ENCODE results near the gene SH3PXD2B. TPM values are rescaled to one million over a fixed set of nuclear protein-coding genes. Genes with fewer than 3 reads are reported as not detected.
"Not testable (repeated sequence)": the region's sequence is repeated elsewhere in the genome, so short reads cannot be mapped to it uniquely, and the experiment has no call there.

Gene SH3PXD2B
- total and polyA plus RNA-seq, 7 experiments from 2014 or later, result 0.15 to 1.1 (median 0.28) TPM; not detected in 1

GRCh38 chr5:172353846-172354245 lies 100.5 kb downstream of the SH3PXD2B start:
- intact Hi-C loops (cut with micrococcal nuclease), result no loop called here
- Histone ChIP-seq H3K27me3 (ENCODE audit: control insufficient read depth in 2 of 2, insufficient read depth in 2 of 2, low read length in 2 of 2) (no peaks in the 10 kb centered on the region), H3K4me1 (ENCODE audit: control insufficient read depth in 2 of 2, insufficient read depth in 2 of 2, low read length in 2 of 2) (no peaks in the 10 kb centered on the region), H3K36me3 (ENCODE audit: control insufficient read depth in 2 of 3, insufficient read depth in 3 of 3, low read length in 3 of 3) (no peaks in the 10 kb centered on the region), H3K9me3 (ENCODE audit: control insufficient read depth in 2 of 3, low read length in 3 of 3) (no peaks in the 10 kb centered on the region), H3K27ac (ENCODE audit: low read depth, low read length) (no peak overlapping the region), H3K4me3 (ENCODE audit: low read length) (no peak overlapping the region)
- H3K36me3 Mint-ChIP-seq, result no peaks in the 10 kb centered on the region
- H3K4me1 Mint-ChIP-seq, result no peaks in the 10 kb centered on the region
- CTCF ChIA-PET, result no interaction called here
- no peak for DNase-seq
- no peaks in the 10 kb centered on the region for H3K27me3 Mint-ChIP-seq
- H3K27ac Mint-ChIP-seq, result no peak overlapping the region
- H3K4me3 Mint-ChIP-seq, result no peak overlapping the region
- peak; percentile 34 for ATAC-seq
- POLR2A ChIA-PET, result no interaction called here
- H3K9me3 Mint-ChIP-seq, result peaks cover 0 to 2% (median 0%) of the 10 kb centered on the region in 11 donors

GRCh38 chr5:172353271-172353812 lies 101.0 kb downstream of the SH3PXD2B start:
- no peak overlapping the region for H3K4me3 Mint-ChIP-seq

GRCh38 chr5:172352526-172352925 lies 101.8 kb downstream of the SH3PXD2B start:
- H3K9me3 ChIP-seq (ENCODE audit: control insufficient read depth in 2 of 3, low read length in 3 of 3); H3K27ac Mint-ChIP-seq; H3K9me3 Mint-ChIP-seq; H3K4me3 Mint-ChIP-seq; H3K27me3 Mint-ChIP-seq; H3K4me3 ChIP-seq (ENCODE audit: low read length); H3K4me1 Mint-ChIP-seq; H3K27me3 ChIP-seq (ENCODE audit: control insufficient read depth in 2 of 2, insufficient read depth in 2 of 2, low read length in 2 of 2); H3K36me3 ChIP-seq (ENCODE audit: control insufficient read depth in 2 of 3, insufficient read depth in 3 of 3, low read length in 3 of 3); intact Hi-C loops (cut with micrococcal nuclease); H3K27ac ChIP-seq (ENCODE audit: low read depth, low read length); H3K4me1 ChIP-seq (ENCODE audit: control insufficient read depth in 2 of 2, insufficient read depth in 2 of 2, low read length in 2 of 2); ATAC-seq; POLR2A ChIA-PET; H3K36me3 Mint-ChIP-seq; CTCF ChIA-PET; DNase-seq: not testable (repeated sequence)

More at GRCh38 chr5:172353271-172353812, 101.0 kb downstream of the SH3PXD2B start:
- Histone ChIP-seq H3K27ac (ENCODE audit: low read depth, low read length) (no peak overlapping the region), H3K27me3 (ENCODE audit: control insufficient read depth in 2 of 2, insufficient read depth in 2 of 2, low read length in 2 of 2) (no peaks in the 10 kb centered on the region), H3K36me3 (ENCODE audit: control insufficient read depth in 2 of 3, insufficient read depth in 3 of 3, low read length in 3 of 3) (no peaks in the 10 kb centered on the region), H3K4me1 (ENCODE audit: control insufficient read depth in 2 of 2, insufficient read depth in 2 of 2, low read length in 2 of 2) (no peaks in the 10 kb centered on the region), H3K9me3 (ENCODE audit: control insufficient read depth in 2 of 3, low read length in 3 of 3) (no peaks in the 10 kb centered on the region), H3K4me3 (ENCODE audit: low read length) (no peak overlapping the region)
- H3K36me3 Mint-ChIP-seq, result no peaks in the 10 kb centered on the region
- no peaks in the 10 kb centered on the region for H3K4me1 Mint-ChIP-seq
- peak; percentile 20 for ATAC-seq
- peaks cover 0 to 2% (median 0%) of the 10 kb centered on the region in 11 donors for H3K9me3 Mint-ChIP-seq
- H3K27me3 Mint-ChIP-seq, result no peaks in the 10 kb centered on the region
- H3K27ac Mint-ChIP-seq, result no peak overlapping the region
- DNase-seq, result no peak
- ChIA-PET POLR2A (no interaction called here), CTCF (no interaction called here)
- intact Hi-C loops (cut with micrococcal nuclease), result no loop called here

GRCh38 chr5:172351240-172351778 lies 103.0 kb downstream of the SH3PXD2B start:
- CTCF ChIA-PET, result no interaction called here
- Histone ChIP-seq H3K4me3 (ENCODE audit: low read length) (no peak overlapping the region), H3K27me3 (ENCODE audit: control insufficient read depth in 2 of 2, insufficient read depth in 2 of 2, low read length in 2 of 2) (no peaks in the 10 kb centered on the region), H3K4me1 (ENCODE audit: control insufficient read depth in 2 of 2, insufficient read depth in 2 of 2, low read length in 2 of 2) (no peaks in the 10 kb centered on the region), H3K27ac (ENCODE audit: low read depth, low read length) (no peak overlapping the region), H3K36me3 (ENCODE audit: control insufficient read depth in 2 of 3, insufficient read depth in 3 of 3, low read length in 3 of 3) (no peaks in the 10 kb centered on the region), H3K9me3 (ENCODE audit: control insufficient read depth in 2 of 3, low read length in 3 of 3) (no peaks in the 10 kb centered on the region)
- no peak overlapping the region for H3K27ac Mint-ChIP-seq
- no peaks in the 10 kb centered on the region for H3K9me3 Mint-ChIP-seq
- H3K4me3 Mint-ChIP-seq, result no peak overlapping the region
- no peaks in the 10 kb centered on the region for H3K4me1 Mint-ChIP-seq
- POLR2A ChIA-PET, result no interaction called here
- no peaks in the 10 kb centered on the region for H3K36me3 Mint-ChIP-seq
- no peaks in the 10 kb centered on the region for H3K27me3 Mint-ChIP-seq
- ATAC-seq (no peak), DNase-seq (no peak)
- intact Hi-C loops (cut with micrococcal nuclease), result no loop called here

- H3K27me3 Mint-ChIP-seq, result peaks cover 0 to 1% (median 0%) of the 10 kb centered on the region in 5 donors
- POLR2A ChIA-PET, result interaction anchor here (0.6 kb wide), 1 partner anchor 1957 kb away, joined by 3 read pairs; no protein-coding TSS in a partner anchor
- DNase-seq (no peak), ATAC-seq (no peak)
- H3K36me3 Mint-ChIP-seq, result no peaks in the 10 kb centered on the region
- H3K27ac Mint-ChIP-seq, result no peak overlapping the region
- no peaks in the 10 kb centered on the region for H3K36me3 ChIP-seq (ENCODE audit: control insufficient read depth in 2 of 3, insufficient read depth in 3 of 3, low read length in 3 of 3)
- H3K4me3 ChIP-seq (ENCODE audit: low read length), result no peak overlapping the region
- no peaks in the 10 kb centered on the region for H3K9me3 ChIP-seq (ENCODE audit: control insufficient read depth in 2 of 3, low read length in 3 of 3)
- CTCF ChIA-PET, result no interaction called here
- H3K4me1 ChIP-seq (ENCODE audit: control insufficient read depth in 2 of 2, insufficient read depth in 2 of 2, low read length in 2 of 2), result no peaks in the 10 kb centered on the region
- H3K4me1 Mint-ChIP-seq, result no peaks in the 10 kb centered on the region
- H3K27ac ChIP-seq (ENCODE audit: low read depth, low read length), result no peak overlapping the region
- no peaks in the 10 kb centered on the region for H3K27me3 ChIP-seq (ENCODE audit: control insufficient read depth in 2 of 2, insufficient read depth in 2 of 2, low read length in 2 of 2)
- H3K9me3 Mint-ChIP-seq, result no peaks in the 10 kb centered on the region
- intact Hi-C loops (cut with micrococcal nuclease), result no loop called here
- H3K4me3 Mint-ChIP-seq, result no peak overlapping the region
Measured at GRCh38 chr5:172350212-172351181, 103.8 kb downstream of the SH3PXD2B start.

- H3K9me3 ChIP-seq (ENCODE audit: control insufficient read depth in 2 of 3, low read length in 3 of 3); H3K27me3 ChIP-seq (ENCODE audit: control insufficient read depth in 2 of 2, insufficient read depth in 2 of 2, low read length in 2 of 2); H3K4me1 ChIP-seq (ENCODE audit: control insufficient read depth in 2 of 2, insufficient read depth in 2 of 2, low read length in 2 of 2); H3K27me3 Mint-ChIP-seq; H3K9me3 Mint-ChIP-seq; CTCF ChIA-PET; DNase-seq; H3K4me3 ChIP-seq (ENCODE audit: low read length); POLR2A ChIA-PET; H3K4me1 Mint-ChIP-seq; H3K27ac ChIP-seq (ENCODE audit: low read depth, low read length); intact Hi-C loops (cut with micrococcal nuclease); H3K4me3 Mint-ChIP-seq; ATAC-seq; H3K36me3 ChIP-seq (ENCODE audit: control insufficient read depth in 2 of 3, insufficient read depth in 3 of 3, low read length in 3 of 3); H3K27ac Mint-ChIP-seq; H3K36me3 Mint-ChIP-seq: not testable (repeated sequence)
Measured at GRCh38 chr5:172348733-172349132, 105.6 kb downstream of the SH3PXD2B start.
